BE2C (cell line): Measurements from ENCODE around the gene SPATA13.

Source experiments
- DNase-seq: peaks from one replicate; pipeline ENCODE4 v3.0.0-alpha.2; 2020
- H3K27me3 ChIP-seq: fragments of 250-450 bp; sonication (Bioruptor Pico); 2 replicates; pipeline ENCODE4 v1.5.1; 2020; ENCODE audit warnings: mild to moderate bottlenecking
- H3K36me3 ChIP-seq: fragments of 250-450 bp; sonication (Bioruptor Pico); 2 replicates; pipeline ENCODE4 v1.5.1; 2020; ENCODE audit warnings: mild to moderate bottlenecking
- H3K4me1 ChIP-seq: fragments of 250-450 bp; sonication (Bioruptor Pico); 2 replicates; pipeline ENCODE4 v1.5.1; 2020
- H3K4me3 ChIP-seq: 2 replicates; pipeline ENCODE4 v1.5.1; 2011; ENCODE audit warnings: low read depth, low read length
- H3K9me3 ChIP-seq: fragments of 250-450 bp; sonication (Bioruptor Pico); 2 replicates; pipeline ENCODE4 v1.5.1; 2020
- TF ChIP-seq, protein P1 (sequence below): IDR thresholded peaks from 2 replicates; pipeline ENCODE4 v1.5.1; 2012; ENCODE audit warnings: mild to moderate bottlenecking, low read depth, low read length

Gene SPATA13

DNA sequence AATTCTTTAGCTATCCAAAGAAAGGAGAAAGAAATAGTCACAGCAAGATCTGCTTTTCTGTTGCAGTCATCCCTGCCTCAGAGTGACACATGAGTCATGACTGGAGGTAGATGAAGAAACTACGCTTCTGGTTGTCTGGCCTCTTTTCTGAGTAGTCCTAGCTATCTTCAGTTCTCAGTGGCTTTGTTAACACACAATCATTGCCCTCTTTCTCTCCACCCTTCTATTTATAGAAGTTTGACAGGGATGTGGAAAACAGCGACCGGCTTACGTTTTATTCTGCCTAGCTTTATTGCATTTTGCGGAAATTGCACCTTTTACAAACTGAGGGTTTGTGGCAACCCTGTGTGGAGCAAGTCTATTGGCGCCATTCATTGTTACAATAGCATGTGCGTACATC is 26.7 kb downstream of the SPATA13 start:
- H3K36me3 ChIP-seq, result no peaks in the 10 kb centered on the region
- H3K4me1 ChIP-seq, result no peaks in the 10 kb centered on the region
- H3K27me3 ChIP-seq, result no peaks in the 10 kb centered on the region
- no peaks in the 10 kb centered on the region for H3K9me3 ChIP-seq
- no peak for DNase-seq
- no peak overlapping the region for H3K4me3 ChIP-seq
- TF ChIP-seq, protein P1, sequence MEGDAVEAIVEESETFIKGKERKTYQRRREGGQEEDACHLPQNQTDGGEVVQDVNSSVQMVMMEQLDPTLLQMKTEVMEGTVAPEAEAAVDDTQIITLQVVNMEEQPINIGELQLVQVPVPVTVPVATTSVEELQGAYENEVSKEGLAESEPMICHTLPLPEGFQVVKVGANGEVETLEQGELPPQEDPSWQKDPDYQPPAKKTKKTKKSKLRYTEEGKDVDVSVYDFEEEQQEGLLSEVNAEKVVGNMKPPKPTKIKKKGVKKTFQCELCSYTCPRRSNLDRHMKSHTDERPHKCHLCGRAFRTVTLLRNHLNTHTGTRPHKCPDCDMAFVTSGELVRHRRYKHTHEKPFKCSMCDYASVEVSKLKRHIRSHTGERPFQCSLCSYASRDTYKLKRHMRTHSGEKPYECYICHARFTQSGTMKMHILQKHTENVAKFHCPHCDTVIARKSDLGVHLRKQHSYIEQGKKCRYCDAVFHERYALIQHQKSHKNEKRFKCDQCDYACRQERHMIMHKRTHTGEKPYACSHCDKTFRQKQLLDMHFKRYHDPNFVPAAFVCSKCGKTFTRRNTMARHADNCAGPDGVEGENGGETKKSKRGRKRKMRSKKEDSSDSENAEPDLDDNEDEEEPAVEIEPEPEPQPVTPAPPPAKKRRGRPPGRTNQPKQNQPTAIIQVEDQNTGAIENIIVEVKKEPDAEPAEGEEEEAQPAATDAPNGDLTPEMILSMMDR, result no peak

DNA sequence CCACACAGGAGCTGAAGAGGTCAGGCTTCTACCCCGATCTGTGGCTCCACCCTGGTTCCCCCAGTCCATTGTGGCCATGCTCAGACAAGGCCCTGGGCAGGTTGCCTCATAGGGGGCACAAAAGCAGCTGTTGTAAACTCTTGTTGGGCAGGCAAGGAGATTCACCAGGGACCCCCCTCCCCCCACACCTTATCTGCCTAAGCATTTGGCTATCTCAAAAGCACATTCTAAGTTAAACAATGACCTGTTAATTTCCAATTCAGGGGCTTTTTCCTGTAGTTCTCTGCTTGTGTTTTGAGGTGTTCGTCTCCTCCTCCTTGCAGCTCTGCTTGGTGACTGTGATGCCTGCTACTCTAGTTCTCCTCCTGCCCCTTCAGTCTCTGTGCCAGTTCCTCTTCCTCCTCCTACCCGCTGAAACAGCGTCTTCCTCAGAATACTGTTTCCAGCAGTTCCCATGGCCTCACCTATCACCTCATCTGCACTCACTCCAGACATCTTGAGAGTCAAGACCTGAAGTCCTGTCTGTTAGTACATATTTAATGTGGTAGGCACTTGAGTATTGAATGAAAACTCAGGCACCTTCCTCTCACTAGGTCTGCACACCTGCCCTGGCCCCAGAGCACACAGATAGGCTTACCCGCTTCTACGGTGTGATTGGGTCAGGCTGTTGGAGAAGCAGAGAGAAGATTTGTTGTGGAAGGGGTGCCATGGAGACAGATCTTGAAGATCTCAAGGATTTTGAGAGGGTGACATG is 31.7 kb downstream of the SPATA13 start:
- H3K36me3 ChIP-seq, result no peaks in the 10 kb centered on the region
- no peak overlapping the region for H3K4me3 ChIP-seq
- TF ChIP-seq, protein P1, result no peak
- no peak for DNase-seq
- H3K4me1 ChIP-seq, result no peaks in the 10 kb centered on the region
- H3K27me3 ChIP-seq, result no peaks in the 10 kb centered on the region
- H3K9me3 ChIP-seq, result no peaks in the 10 kb centered on the region

DNA sequence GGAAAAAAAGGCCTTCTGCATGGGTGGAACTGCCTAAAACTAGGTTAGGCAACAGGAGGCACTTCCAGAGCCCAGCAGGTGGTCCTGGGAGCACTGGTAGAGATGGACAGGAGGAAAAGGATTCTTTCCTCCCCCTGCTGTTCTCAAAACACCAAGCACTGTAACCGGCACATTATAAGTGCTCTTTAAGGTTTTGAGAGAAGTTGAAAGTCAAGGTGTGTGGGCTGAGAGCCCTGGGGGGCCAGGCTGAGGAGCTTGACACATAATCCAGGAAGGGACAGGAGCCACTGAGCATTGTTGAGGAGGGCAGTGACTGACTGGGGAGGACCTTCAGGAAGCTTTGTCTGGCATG is 32.3 kb downstream of the SPATA13 start:
- H3K4me3 ChIP-seq, result no peak overlapping the region
- no peak for DNase-seq
- H3K9me3 ChIP-seq, result no peaks in the 10 kb centered on the region
- TF ChIP-seq, protein P1, result no peak
- H3K36me3 ChIP-seq, result no peaks in the 10 kb centered on the region
- no peaks in the 10 kb centered on the region for H3K27me3 ChIP-seq
- no peaks in the 10 kb centered on the region for H3K4me1 ChIP-seq

- H3K27me3 ChIP-seq, result no peaks in the 10 kb centered on the region
- TF ChIP-seq, protein P1, result no peak
- H3K4me1 ChIP-seq, result no peaks in the 10 kb centered on the region
- no peak for DNase-seq
- H3K36me3 ChIP-seq, result no peaks in the 10 kb centered on the region
- no peaks in the 10 kb centered on the region for H3K9me3 ChIP-seq
- H3K4me3 ChIP-seq, result no peak overlapping the region
Measured at GRCh38 chr13:24194447-24194846, 33.9 kb downstream of the SPATA13 start.

GRCh38 chr13:24195626-24196025 is 35.1 kb downstream of the SPATA13 start:
- TF ChIP-seq, protein P1, result no peak
- peaks cover 7% of the 10 kb centered on the region for H3K27me3 ChIP-seq
- no peaks in the 10 kb centered on the region for H3K9me3 ChIP-seq
- no peak for DNase-seq
- H3K4me1 ChIP-seq, result no peaks in the 10 kb centered on the region
- no peaks in the 10 kb centered on the region for H3K36me3 ChIP-seq
- H3K4me3 ChIP-seq, result no peak overlapping the region

DNA sequence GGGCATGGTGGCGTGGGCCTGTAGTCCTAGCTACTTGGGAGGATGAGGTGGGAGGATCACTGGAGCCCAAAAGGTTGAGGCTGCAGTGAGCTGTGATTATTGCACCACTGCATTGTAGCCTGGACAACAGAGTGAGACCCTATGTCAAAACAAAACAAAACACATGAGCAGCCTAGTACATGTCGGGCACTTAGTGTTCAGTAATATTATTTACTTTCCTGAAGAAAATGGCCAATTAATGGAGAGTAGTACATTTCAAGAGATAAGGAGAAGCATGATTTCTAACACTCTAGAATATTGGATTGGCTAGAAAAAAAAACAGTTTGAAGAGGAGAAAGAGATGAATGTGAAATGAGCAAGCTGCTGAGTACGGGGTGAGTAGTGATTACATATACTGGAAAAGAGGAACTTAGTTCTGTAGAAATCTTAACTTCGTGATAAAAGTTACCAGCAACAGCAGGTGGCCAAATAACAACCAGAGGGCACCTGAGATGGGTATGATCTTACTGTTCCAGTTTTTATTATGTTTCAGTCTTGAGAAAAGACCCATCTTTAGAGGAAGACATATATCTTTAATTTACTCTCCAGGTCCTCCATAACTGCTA is 36.2 kb downstream of the SPATA13 start:
- TF ChIP-seq, protein P1, result no peak
- Histone ChIP-seq H3K4me1 (no peaks in the 10 kb centered on the region), H3K36me3 (no peaks in the 10 kb centered on the region), H3K9me3 (no peaks in the 10 kb centered on the region), H3K27me3 (peaks cover 10% of the 10 kb centered on the region), H3K4me3 (no peak overlapping the region)
- DNase-seq, result no peak
